GM12878 (cell line): ENCODE results near the gene SWT1. TPM values are rescaled to one million over a fixed set of nuclear protein-coding genes. Genes with fewer than 3 reads are reported as not detected.
"Not testable (repeated sequence)": the region's sequence is repeated elsewhere in the genome, so short reads cannot be mapped to it uniquely, and the experiment has no call there.

Experiments
- ATAC-seq: fragments of 200-7000 bp; cut with Tn5 transposase; 3 replicates; pipeline ENCODE4 v1.9.1; 2020; ENCODE audit warnings: mild to moderate bottlenecking, moderate library complexity
- BruUV-seq: library from RNA; stranded (reverse); fragments of 400-500 nt; replicated peaks from 2 replicates; lab custom pipeline; 2021; lab: Mats Ljungman, UMichigan
- CTCF ChIA-PET: fragments of 300-600 bp; sonication (Branson Sonifier 250); formaldehyde crosslinking; extraction: SDS; loops from one replicate; lab custom pipeline; 2021; ENCODE audit warnings: inconsistent platforms; lab: Yijun Ruan, JAX
- POLR2A ChIA-PET: fragments of 350-600 bp; formaldehyde crosslinking; extraction: SDS; loops from one replicate; lab custom pipeline; 2021; ENCODE audit warnings: inconsistent platforms; lab: Charles Lee
- RAD21 ChIA-PET: fragments of 300-600 bp; sonication (Branson Sonifier 250); formaldehyde crosslinking; loops from one replicate; lab custom pipeline; 2023; ENCODE audit warnings: antibody characterized with exemption; ENCODE audit not compliant: unreplicated experiment; lab: Charles Lee
- SMC1A ChIA-PET: fragments of 300-600 bp; sonication (Branson Sonifier 250); formaldehyde crosslinking; loops from one replicate; lab custom pipeline; 2023; ENCODE audit not compliant: unreplicated experiment, uncharacterized antibody; lab: Charles Lee
- DNase-seq: peaks from one replicate; pipeline ENCODE4 v3.0.0-alpha.2; 2011; ENCODE audit warnings: low read depth, low spot score
- FAIRE-seq: peaks from 3 replicates; lab custom pipeline; 2011; peaks lifted over from hg19 to GRCh38; lab: Jason Lieb, UNC
- H2AFZ ChIP-seq: 2 replicates; pipeline ENCODE4 v1.6.0; 2011; ENCODE audit warnings: low read depth, low read length, control low read depth; ENCODE audit not compliant: control insufficient read depth
- H3K27ac ChIP-seq: 2 replicates; pipeline ENCODE4 v1.5.1; 2011; ENCODE audit warnings: control low read depth; ENCODE audit not compliant: control insufficient read depth, insufficient read depth
- H3K27me3 ChIP-seq, 2 experiments: replicated peaks in 1 of 2; 2 replicates each; pipeline versions ENCODE4 v1.6.0 to v1.6.1; 2011; ENCODE audit warnings: low read length in 1 of 2; ENCODE audit not compliant: control insufficient read depth in 2 of 2, insufficient read depth in 2 of 2
- H3K36me3 ChIP-seq, 2 experiments: 2 replicates each; pipeline ENCODE4 v1.5.1; 2011; ENCODE audit warnings: low read length in 1 of 2; ENCODE audit not compliant: control insufficient read depth in 2 of 2, insufficient read depth in 2 of 2
- H3K4me1 ChIP-seq: 2 replicates; pipeline ENCODE4 v1.6.1; 2011; ENCODE audit warnings: mild to moderate bottlenecking, low read length, moderate library complexity, mixed read lengths; ENCODE audit not compliant: control insufficient read depth, insufficient read depth
- H3K4me2 ChIP-seq: 2 replicates; pipeline ENCODE4 v1.6.0; 2011; ENCODE audit warnings: control low read depth; ENCODE audit not compliant: control insufficient read depth, insufficient read depth
- H3K4me3 ChIP-seq: fragments of 200-600 bp; sonication (generic); 2 replicates; pipeline ENCODE4 v1.5.1; 2016
- H3K79me2 ChIP-seq: 2 replicates; pipeline ENCODE4 v1.6.0; 2011; ENCODE audit warnings: low read length; ENCODE audit not compliant: control insufficient read depth, insufficient read depth
- H3K9ac ChIP-seq: 2 replicates; pipeline ENCODE4 v1.8.0; 2011; ENCODE audit warnings: low read length, control low read depth, mixed read lengths; ENCODE audit not compliant: control insufficient read depth, insufficient read depth
- H3K9me3 ChIP-seq: replicated peaks from 3 replicates; pipeline ENCODE4 v1.5.1; 2011; ENCODE audit warnings: mild to moderate bottlenecking, low read length; ENCODE audit not compliant: control insufficient read depth, insufficient read depth
- H4K20me1 ChIP-seq: 2 replicates; pipeline ENCODE4 v1.6.0; 2011; ENCODE audit not compliant: control insufficient read depth, insufficient read depth
- BCL11A ChIP-seq: IDR thresholded peaks from 2 replicates; pipeline ENCODE4 v1.6.1; 2011; ENCODE audit warnings: low read depth, low read length
- CREB1 ChIP-seq: IDR thresholded peaks from 2 replicates; pipeline ENCODE4 v1.6.1; 2012; ENCODE audit warnings: low read depth, mild to moderate bottlenecking, inconsistent platforms
- MTA2 ChIP-seq: fragments of 450-650 bp; IDR thresholded peaks from 2 replicates; pipeline ENCODE4 v1.6.1; 2016; ENCODE audit warnings: low read depth, mild to moderate bottlenecking, moderate library complexity
- POLR2AphosphoS2 ChIP-seq: IDR thresholded peaks from 2 replicates; pipeline ENCODE4 v1.6.1; 2011; ENCODE audit warnings: low read depth, mild to moderate bottlenecking, low read length, improper control_type of control experiment, moderate library complexity
- RB1 ChIP-seq: fragments of 450-650 bp; formaldehyde crosslinking; IDR thresholded peaks from 2 replicates; pipeline ENCODE4 v1.6.1; 2017; ENCODE audit warnings: mild to moderate bottlenecking, borderline replicate concordance
- ZZZ3 ChIP-seq: IDR thresholded peaks from 2 replicates; pipeline ENCODE4 v1.6.1; 2011; ENCODE audit warnings: low read depth; ENCODE audit not compliant: control insufficient read depth, insufficient read length
- WGBS: methylation state at CpG from one replicate; pipeline ENCODE4 v1.1.6; 2016; ENCODE audit warnings: low lambda C conversion rate; ENCODE audit not compliant: insufficient replicate concordance, insufficient coverage; ENCODE audit errors: missing lambda C conversion rate; 5-methylcytosine and 5-hydroxymethylcytosine counted together
- in situ Hi-C: fragments of 300-500 bp; cut with MboI; formaldehyde crosslinking; loops from 9 replicates; pipeline ENCODE4 v1.14.3; 2018; ENCODE audit warnings: mixed read lengths
- intact Hi-C: fragments of 100-400 bp; cut with micrococcal nuclease; formaldehyde crosslinking; loops from one replicate; pipeline ENCODE4 v1.14.2; 2022; ENCODE audit not compliant: unreplicated experiment
- polyA plus RNA-seq, 11 experiments: library from polyadenylated mRNA; depleted of rRNA in 4 of 11; unstranded in 6 of 11; stranded (reverse) in 5 of 11; fragments of >200 nt; fragmentation: Nextera tagmentation in 4 of 11; fragmentation: Illumina TruSeq in 1 of 11; extraction: Ambion mirVana in 4 of 11; extraction: Trizol in 1 of 11; gene quantifications; 1 replicate in 1 of 11; 2 replicates in 10 of 11; pipeline versions ENCODE4 v1.2.1 to v1.2.3, GENCODE V29; 2011 to 2016; ENCODE audit warnings: inconsistent platforms in 2 of 11, missing spikeins in 2 of 11, low read depth in 1 of 11
- total RNA-seq, 4 experiments: library from RNA; depleted of rRNA in 3 of 4; stranded (reverse); fragments of >200 nt in 3 of 4; fragmentation: Illumina TruSeq in 1 of 4; extraction: Trizol in 1 of 4; gene quantifications; 2 replicates each; pipeline versions ENCODE4 v1.2.1 to v1.2.3, GENCODE V29; 2013 to 2021

The SWT1 gene
- total and polyA plus RNA-seq, 10 of the 15 experiments (the other 5 are each of a cell fraction or from before 2014, with no cell fraction given): 1.0 to 4.2 (median 2.6) TPM

- RAD21 ChIA-PET: interaction anchor here (2.1 kb wide), 1 partner anchor 10 kb away, joined by 7 read pairs; no protein-coding TSS in a partner anchor
- SMC1A ChIA-PET: interaction anchor here (1.6 to 1.7 kb wide), 2 partner anchors 10 to 11 kb away, joined by 4 to 5 read pairs; no protein-coding TSS in a partner anchor
- H4K20me1 ChIP-seq: no peaks in the 10 kb centered on the region
- BruUV-seq: no TSS peak
- POLR2A ChIA-PET: no interaction called here
- H2AFZ ChIP-seq: no peak overlapping the region
- H3K27ac ChIP-seq: no peak overlapping the region
- ATAC-seq (no peak), FAIRE-seq (no peak), DNase-seq (no peak)
- no peaks in the 10 kb centered on the region for H3K79me2 ChIP-seq
- in situ Hi-C loops: no loop called here
- CTCF ChIA-PET: interaction anchor here (1.5 kb wide), 1 partner anchor 11 kb away, joined by 8 read pairs; no protein-coding TSS in a partner anchor
- intact Hi-C loops: no loop called here
- H3K4me3 ChIP-seq: no peak overlapping the region
- H3K9me3 ChIP-seq: no peaks in the 10 kb centered on the region
- 51% methylated on average over 4 of the region's 4 CpGs for WGBS
- H3K9ac ChIP-seq: no peak overlapping the region
- H3K27me3 ChIP-seq: no peaks in the 10 kb centered on the region
- H3K4me1 ChIP-seq: no peaks in the 10 kb centered on the region
- no peak overlapping the region for H3K4me2 ChIP-seq
- no peaks in the 10 kb centered on the region for H3K36me3 ChIP-seq
- no peak for TF ChIP-seq MTA2
- TF ChIP-seq CREB1: no peak
- TF ChIP-seq BCL11A: no peak
- TF ChIP-seq POLR2AphosphoS2: no peak
- TF ChIP-seq ZZZ3: no peak
- no peak for TF ChIP-seq RB1
These were observed 93.1 kb downstream of the SWT1 start for GRCh38 chr1:185250063-185250462.

DNA sequence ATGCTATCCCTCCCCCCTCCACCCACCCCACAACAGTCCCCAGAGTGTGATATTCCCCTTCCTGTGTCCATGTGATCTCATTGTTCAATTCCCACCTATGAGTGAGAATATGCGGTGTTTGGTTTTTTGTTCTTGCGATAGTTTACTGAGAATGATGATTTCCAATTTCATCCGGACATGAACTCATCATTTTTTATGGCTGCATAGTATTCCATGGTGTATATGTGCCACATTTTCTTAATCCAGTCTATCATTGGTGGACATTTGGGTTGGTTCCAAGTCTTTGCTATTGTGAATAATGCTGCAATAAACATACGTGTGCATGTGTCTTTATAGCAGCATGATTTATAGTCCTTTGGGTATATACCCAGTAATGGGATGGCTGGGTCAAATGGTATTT lies 95.0 kb downstream of the SWT1 start:
- H3K9ac ChIP-seq, DNase-seq, H4K20me1 ChIP-seq, SMC1A ChIA-PET, H2AFZ ChIP-seq, H3K4me3 ChIP-seq, CTCF ChIA-PET, H3K27ac ChIP-seq, BruUV-seq, H3K4me2 ChIP-seq, H3K9me3 ChIP-seq, H3K4me1 ChIP-seq, H3K79me2 ChIP-seq, H3K27me3 ChIP-seq, FAIRE-seq, ATAC-seq, POLR2A ChIA-PET, RAD21 ChIA-PET, in situ Hi-C loops, H3K36me3 ChIP-seq, intact Hi-C loops: not testable (repeated sequence)
- 93% methylated on average over 2 of the region's 4 CpGs for WGBS

GRCh38 chr1:185252404-185252803 lies 95.4 kb downstream of the SWT1 start:
- H3K9me3 ChIP-seq, intact Hi-C loops, FAIRE-seq, BruUV-seq, H3K27me3 ChIP-seq, H3K4me1 ChIP-seq, H3K36me3 ChIP-seq, H3K9ac ChIP-seq, H3K79me2 ChIP-seq, SMC1A ChIA-PET, POLR2A ChIA-PET, H3K4me3 ChIP-seq, H2AFZ ChIP-seq, RAD21 ChIA-PET, CTCF ChIA-PET, H3K4me2 ChIP-seq, DNase-seq, ATAC-seq, H4K20me1 ChIP-seq, H3K27ac ChIP-seq, in situ Hi-C loops: not testable (repeated sequence)
- no CpG with 5 or more reads among the region's 1 CpG for WGBS
